GM19023 (cell line): ENCODE data around the gene PRSS27.
"Not testable (repeated sequence)": the region's sequence is repeated elsewhere in the genome, so short reads cannot be mapped to it uniquely, and the experiment has no call there.

Experiments used
- ATAC-seq: cut with Tn5 transposase; IDR thresholded peaks from one replicate; pipeline ENCODE4 v1.9.1; 2021; ENCODE audit warnings: mild to moderate bottlenecking, moderate library complexity; ENCODE audit not compliant: unreplicated experiment

Gene PRSS27

DNA sequence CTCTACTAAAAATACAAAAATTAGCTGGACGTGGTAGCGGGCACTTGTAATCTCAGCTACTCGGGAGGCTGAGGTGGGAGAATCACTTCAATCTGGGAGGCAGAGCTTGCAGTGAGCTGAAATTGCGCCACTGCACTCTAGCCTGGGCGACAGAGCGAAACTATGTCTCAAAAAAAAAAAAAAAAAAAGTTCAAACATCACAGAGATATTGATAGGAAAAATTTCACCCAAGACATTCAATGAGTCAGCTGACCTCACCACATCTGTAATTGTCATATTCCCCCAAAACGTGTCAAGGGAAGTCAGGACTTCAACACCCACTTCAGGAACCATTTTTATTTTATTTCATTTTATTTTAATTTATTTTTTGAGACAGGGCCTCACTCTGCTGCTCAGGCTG lies 8.0 kb upstream of the PRSS27 start:
- no peak for ATAC-seq

DNA sequence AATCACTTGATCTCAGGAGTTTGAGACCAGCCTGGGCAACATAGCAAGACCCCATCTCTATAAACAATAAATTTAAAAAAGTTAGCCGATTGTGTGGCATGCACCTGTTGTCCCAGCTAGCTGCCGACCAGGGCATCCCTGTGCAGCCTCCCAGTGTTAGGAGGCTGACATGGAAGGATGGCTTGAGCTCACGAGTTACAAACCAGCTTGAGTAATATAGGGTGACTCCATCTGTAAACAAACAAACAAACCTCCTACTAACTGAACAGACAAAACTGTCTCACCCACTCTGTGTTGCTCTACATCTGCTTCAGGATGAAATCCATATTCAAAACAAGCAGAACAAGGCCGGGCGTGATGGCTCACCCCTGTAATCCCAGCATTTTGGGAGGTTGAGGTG lies 6.9 kb upstream of the PRSS27 start:
- ATAC-seq: no peak

DNA sequence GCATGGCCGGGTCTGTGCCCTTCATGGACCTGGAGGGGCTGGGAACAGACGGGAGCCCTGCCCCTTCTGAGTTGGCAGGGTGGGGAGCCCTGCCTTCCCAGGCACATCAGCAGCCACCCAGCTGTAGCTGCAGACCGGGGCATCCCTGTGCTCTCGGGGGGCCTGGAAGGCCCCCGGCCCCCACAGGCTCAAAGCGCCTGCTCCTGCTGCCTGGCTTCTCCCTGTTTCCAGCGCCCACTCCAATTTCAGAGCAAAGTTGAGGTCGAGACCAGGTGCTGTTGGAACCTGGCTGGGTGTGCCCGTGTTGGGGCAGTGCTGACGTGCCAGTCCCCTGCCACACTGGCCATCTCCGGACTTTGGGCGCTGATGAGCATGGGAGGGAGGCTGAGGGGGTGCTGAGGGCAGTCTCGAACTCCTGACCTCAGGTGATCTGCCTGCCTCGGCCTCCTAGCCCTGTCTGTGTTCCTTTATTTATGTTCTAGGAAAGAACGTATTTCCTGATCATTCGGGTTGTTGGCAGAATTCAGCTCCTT lies 4.9 kb upstream of the PRSS27 start:
- no peak for ATAC-seq

DNA sequence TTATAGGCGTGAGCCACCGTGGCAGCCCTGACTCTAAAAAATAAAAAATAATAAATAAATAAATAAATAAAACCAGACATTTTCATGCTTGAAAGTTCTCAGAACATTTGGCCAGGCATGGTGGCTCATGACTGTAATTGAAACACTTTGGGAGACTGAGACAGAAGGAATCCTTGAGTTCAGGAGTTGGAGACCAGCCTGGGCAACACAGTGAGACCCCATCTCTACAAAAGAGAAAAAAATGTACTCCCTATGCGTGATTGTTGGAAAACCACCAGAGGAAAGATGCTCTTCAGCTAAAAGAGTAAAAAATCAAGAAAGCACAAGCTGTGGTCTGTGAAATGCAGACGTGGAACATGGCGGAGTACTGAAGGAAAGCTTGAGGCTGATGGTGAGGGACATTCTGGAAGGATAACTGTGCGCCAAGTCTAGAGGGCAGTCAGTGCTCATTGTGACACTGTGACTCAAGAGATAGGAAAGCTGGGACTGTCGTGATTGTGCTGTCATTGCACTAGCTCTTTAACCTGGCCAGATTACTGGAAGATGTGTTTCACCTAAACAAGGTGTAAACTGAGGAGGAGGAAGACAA lies 4.2 kb upstream of the PRSS27 start:
- no peak for ATAC-seq

DNA sequence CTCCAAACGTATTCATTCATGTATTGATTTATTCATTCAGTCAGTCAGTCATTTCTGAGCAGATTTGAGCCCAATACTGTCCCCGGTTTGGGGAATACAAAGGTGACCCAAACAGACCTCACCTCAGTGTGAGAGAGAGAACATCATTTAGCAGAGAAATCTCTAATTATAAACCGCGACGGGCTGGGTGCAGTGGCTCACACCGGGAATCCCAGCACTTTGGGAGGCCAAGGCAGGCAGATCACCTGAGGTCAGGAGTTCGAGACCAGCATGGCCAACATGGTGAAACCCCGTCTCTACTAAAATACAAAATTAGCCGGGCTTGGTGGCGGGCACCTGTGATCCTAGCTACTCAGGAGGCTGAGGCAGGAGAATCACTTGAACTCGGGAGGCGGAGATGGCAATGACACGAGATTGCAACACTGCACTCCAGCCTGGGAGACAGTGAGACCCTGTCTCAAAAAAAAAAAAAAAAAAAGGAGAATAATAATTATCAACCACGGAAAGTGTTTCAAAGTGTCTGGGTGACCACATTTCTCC lies 1.7 kb upstream of the PRSS27 start:
- ATAC-seq: not testable (repeated sequence)

DNA sequence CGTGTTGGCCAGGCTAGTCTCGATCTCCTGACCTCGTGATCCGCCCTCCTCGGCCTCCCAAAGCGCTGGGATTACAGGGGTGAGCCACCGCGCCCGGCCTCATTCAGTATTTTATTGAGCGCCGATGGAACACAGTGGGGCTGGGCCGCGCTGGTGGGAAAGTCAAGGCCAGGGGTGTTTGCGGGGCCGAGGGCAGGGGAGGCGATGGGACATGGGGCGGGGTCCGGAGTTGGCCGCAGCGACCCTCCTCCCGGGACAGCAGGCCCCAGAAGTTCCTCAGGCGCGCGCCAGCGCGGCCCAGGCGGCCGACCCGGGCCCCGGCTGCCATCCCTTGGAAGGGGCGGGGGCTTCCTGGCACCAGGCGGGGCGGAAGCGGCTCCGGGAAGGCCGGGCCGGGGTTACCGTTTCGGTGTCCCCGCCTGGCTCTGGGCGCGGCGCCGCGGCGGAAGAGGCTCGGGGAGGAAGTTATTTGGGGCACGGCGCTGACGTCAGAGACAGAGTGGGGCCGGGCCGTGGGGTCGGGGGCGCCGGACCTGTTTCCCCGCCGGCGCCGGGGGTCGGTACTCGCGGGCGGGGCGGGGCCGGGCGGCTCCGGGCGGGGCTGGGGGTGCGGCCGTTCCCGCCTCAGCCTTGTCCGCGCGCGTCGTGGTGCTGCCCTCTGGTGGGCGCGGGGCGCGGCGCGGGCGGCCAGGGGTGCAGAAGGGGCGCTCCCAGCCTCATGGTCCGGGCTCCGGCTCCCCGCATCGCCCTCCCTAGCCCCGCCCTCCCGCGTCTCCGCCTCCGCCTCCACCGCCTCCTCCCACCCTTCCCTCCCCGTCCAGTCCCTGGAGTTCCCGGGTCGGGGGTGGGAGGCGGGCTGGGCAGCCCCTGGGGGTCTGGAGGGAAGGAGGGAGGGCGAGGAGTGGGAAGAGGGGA lies 952 bp upstream of the PRSS27 start:
- peak; percentile 81 for ATAC-seq

DNA sequence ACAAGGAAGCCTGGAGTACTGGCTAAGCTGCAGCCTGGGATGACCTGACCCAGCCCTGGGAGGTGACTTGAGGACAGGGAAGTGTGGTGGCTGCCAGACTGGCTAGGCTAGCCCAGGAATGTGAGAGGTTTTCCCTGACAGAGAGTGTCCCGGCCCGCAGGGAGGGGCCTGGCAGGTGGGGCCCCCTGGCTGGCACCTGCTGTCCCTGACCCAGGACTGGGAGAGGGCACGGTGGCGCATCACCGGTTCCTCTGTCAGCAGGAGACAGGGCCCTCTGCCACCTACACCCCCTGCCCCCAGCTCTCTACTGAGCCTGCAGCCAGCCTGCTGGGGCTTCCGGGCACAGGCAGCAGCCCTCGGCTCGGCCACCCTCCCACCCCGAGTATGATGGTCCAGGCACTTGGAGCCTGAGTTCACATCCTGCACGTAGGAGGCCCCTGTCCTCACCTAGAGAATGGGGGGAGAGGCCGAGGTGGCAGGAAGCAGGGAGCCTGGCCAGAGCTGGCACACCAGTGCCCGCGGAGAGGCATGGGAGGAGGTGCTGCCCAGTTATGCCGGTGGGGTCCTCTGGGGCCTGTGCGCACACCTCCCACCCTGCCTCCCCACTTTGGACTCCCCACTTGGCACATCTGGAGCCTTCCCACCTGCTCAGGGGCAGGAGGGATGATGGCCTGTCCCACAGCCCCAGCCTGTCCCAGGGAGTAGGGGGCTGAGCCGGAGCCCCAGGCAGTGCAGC lies 528 bp downstream of the PRSS27 start:
- ATAC-seq: no peak

DNA sequence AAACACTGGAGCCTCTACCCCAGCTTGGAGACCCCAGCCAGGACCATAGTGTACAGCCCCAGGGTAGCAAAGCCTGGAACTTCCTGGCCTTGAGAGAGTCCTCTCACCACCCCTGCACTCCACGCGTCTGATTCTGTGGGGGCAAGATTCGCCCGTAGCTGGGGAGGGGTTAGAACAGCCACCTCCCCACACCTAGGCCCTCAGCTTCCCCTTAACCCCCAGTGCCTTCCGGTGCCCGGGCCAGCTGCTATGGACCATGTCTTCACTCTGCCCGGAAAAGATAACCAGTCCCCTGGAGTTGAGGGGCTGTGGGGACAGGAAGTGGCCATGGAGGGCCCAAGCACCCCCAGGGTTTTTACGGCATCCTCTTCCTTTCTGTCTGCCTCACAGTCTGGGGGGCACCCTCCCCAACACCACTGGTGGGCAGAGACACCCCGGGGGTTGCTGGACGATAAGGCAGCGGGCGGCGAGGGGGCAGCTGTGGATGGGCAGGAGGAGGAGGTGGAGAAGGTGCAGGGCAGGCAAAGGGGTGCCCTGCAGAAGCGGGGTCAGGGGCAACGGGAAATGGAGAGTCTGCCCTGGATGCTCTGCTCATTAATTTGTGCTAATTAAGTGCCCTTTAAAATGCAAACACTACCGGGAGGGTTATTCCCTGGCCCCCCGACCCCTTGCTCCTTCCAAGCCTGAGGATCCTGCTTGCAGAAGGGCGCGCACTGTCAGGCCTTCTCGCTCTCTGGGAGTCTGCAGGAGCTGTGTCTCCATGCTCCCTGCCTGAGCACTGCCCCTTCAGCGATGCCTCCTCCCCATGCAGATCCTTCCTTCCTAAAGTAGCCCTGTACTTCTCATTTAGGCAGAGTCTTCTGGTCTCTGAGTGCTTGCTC lies 2.4 kb downstream of the PRSS27 start:
- no peak for ATAC-seq

DNA sequence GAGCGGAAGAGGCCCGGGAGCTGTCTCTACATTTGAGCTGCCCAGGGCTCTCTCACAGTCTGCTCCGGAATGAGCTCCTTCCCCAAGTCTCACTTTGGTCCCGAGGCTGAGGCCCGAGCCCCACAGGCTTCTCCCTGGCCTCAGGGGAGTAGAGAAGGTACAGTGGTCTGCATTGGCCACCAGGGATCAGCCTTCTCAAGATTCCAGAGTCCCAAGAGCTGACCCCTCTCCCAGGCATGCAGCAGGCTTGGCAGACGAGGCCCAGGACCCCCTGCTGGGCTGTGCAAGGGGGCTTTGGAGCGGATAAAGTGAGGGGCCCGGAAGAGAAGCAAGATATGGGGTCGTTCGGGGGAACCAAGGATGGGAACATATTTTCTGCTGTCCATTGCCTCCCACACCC lies 3.1 kb downstream of the PRSS27 start:
- ATAC-seq: no peak

DNA sequence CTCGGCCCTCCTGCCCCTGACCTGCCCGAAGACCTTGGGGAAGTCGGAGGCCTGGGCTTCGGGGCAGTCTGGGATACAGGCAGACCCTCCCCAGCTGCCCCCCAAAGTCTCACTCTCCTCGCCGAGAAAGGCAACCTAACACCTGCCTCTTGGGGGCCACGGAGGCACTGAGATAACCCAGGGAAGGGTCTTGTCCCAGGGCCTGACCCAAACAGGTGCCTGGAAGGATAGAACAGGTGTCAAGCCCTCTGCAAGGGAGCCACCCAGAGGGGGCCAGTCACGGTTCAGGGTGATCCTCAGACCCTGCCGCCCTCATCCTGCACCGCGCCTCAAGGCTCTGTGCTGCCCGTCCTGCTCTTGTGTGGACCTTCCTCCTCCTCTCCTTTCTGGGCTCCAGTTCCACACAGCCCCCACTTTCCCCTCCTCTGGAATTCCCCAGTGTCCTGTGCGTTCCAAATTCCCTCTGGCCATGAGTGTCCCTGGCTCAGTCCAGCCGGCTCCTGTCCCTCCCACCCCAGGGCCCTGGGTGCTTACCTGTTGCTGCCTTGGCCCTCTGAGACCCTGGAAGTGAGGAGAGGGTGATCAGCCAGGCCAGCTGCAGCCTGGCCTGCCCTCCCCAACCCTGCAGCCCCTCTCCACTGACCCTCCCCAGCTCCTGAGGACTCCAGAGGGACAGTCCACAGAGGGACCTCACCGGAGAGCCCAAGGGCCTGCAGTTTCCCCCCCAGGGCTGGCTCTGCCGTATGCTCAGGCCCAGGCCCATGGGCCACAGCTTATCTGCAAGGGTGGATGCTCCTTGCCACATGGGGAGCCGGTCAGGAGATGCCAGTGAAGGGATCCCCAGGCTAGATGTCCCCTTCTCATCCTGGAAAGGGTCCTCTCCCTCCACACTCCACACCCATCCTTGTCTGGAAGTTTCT lies 3.8 kb downstream of the PRSS27 start:
- ATAC-seq: no peak

DNA sequence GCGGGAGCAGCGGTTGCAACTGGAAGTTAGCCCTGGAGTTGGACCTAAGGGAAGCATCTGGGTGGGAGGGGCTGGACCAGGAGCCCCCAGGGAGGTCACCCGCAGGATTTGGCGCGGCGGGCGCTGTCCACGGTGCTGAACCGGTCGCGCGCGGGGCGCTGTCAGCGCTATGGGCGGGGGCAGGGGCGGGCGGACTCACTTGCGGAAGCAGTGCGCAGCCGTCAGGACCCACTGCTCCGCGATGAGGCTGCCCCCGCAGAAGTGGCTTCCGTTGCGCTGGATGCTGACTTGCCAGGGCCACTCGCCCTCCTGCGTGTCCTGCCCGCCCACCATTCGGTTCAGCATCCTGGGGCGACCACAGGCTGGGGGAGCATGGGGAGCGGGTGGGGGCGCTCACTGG lies 4.5 kb downstream of the PRSS27 start:
- ATAC-seq: no peak

DNA sequence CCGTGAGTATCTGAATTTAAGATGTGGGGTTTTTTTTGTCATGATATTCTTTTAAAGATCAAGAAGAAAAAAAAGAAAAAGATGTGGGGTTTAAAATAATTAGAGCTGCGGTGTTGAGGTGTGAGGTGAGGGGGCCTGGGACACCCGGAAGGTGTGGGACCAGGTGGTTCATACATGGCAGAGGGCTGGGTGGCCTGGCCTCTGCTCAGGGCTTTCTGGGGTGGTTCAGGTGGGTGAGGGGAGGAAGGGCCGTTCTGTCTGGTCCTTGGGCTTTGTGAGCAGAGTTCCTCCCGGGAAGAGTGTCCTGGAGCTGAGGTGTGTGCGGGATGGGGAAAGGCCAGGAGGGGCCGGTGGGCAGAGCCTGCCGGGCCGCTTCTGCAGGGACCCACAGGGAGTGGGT lies 5.0 kb downstream of the PRSS27 start:
- ATAC-seq: no peak

DNA sequence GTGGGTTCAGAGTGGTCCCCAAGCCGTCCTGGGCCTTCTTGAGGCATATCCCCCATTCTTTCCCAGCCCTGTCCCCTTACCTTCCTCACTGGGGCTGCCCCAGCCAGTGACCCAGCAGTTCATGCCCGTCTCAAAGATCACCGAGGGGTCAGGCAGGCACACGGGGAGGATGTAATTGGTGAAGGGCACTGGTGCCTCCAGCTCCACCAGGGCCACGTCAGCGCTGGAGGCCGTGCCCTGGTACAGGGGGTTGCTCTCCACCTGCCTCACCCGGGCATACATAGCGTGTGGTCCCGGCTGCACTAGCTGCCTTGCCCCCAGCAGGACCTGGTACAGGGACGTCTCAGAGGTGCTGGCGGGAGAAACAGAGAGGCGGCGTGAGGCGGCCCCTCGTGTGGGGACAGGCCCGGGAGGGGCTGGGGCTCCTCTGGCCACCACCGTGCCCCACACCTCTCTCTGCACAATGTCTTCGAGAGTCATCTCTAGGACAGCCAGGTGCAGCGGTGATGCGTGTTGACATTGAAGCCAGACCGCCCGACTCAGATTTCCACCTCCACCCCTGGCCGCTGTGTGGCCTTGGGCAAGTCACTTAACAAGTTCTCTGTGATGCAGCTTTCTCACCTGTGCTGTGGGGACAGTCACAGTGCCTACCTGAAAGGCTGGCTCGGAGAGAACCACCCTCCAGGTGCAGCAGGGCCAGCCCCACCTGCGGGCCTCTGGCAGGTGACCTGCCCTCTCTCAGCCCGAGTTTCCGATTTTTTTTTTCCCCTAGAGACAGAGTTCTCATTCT lies 5.8 kb downstream of the PRSS27 start:
- no peak for ATAC-seq

DNA sequence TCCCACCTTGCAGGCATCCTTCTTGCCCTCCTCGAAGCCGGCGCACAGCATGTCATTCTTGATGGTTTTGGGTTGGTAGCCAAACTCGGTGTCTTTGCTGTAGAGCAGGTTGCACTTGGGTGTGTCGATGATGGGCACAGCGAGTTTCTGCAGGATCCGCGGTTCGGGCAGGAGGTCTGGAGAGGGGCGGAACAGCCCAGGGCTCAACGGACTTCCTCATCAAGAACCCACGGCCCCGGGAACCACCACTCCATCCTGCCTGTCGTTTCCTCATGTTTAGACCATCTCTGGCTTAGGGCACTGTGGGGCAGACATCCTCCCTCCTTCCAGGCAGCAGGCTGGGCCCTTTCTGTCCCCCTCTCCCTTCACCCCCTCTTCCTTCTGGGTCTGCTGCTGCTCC lies 6.5 kb downstream of the PRSS27 start:
- ATAC-seq: no peak

DNA sequence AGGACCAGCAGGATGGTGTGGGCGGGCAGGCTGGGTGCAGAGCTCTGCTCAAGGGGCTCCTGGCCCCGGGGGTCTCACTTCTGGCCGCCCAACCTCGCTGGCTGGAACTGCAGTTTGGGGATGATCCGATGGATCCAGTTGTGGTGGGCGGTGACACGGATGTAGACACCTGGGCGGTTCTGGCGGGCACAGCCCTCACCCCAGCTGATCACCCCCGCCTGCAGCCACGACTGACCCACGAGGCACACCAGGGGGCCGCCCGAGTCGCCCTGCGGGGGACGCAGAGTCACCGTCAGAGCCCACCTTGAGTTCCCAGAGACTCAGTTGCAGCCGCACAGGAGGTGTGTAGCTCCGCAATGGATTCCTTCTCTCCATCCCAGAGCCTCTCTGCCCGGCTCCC lies 7.5 kb downstream of the PRSS27 start:
- ATAC-seq: no peak

DNA sequence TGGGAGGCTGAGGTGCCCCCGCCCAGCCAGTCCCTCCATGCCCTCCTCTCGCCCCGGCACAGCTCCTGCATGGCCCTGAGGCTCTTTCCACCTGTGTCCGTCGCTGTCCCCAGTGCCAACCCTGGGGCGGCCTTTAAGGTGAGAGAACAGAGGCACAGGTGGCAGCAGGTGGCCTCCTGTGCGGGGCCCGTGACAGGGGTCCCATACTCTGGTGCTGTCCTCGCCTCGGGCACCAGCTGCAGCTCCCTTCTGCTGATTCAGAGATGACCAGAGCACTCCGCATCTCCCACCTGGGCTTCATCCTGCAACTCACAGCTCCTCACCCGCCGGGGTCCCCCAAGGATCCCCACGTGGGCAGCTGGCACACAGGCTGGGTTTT lies 8.0 kb downstream of the PRSS27 start:
- no peak for ATAC-seq

DNA sequence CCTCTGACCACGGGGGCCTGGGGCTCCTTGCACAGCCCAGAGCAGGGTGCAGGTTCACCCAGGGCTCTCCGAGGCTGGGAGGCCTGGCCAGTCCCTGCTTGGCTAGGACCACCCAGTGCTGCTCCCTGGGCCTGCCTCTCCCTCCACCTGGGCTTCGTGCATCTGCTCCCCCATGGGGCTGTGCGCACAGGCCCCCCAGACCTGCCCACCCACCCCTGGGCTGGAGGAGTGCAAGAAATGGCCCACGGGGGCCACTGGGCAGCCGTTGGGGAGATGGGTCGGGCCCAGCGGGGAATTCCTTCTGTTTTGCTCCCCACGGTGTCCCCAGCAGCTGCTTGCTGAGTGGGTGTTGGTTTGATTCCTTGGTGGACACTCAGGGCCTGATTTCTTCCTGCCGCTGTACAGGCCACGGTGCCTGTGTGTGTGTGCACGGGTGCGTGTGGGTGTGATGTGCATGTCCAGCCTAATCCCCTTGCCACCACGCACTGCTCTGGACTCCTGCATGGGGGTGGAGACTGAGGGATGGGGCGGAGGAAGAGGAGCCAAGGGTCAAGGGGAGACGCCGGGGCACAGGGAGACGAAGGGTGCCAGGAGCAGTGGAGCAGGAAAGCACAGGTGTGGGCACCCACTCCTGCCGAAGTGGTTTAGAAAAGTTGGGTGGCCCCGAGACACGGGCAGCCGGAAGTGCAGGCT lies 8.5 kb downstream of the PRSS27 start:
- ATAC-seq: no peak

DNA sequence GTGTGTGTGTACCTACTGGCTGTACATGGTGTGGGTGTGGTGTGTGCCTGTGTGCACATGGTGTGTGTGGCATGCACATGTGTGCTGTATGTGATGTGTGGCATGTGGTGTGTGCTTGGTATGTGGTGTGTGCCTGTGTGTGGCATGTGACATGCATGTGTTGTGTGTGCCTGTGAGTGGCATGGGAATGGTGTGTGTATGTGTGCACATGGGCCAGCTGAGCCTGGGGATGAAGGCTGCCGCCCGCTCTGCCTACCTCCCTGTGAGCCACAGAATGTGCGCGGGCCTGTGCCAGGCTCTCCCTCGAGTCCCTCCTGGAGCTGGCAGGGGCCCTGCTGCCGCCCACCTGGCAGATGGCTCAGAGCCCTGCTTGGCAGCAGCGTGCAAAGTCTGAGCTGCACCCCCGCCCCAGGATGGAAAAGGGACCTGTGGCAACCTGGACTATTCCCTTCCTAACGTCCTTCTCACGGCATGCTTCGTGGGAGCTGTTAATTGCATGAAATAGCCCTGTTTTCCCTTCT lies 9.3 kb downstream of the PRSS27 start:
- ATAC-seq: no peak
